ENCODE data around the gene DUSP9.

Gene DUSP9

DNA sequence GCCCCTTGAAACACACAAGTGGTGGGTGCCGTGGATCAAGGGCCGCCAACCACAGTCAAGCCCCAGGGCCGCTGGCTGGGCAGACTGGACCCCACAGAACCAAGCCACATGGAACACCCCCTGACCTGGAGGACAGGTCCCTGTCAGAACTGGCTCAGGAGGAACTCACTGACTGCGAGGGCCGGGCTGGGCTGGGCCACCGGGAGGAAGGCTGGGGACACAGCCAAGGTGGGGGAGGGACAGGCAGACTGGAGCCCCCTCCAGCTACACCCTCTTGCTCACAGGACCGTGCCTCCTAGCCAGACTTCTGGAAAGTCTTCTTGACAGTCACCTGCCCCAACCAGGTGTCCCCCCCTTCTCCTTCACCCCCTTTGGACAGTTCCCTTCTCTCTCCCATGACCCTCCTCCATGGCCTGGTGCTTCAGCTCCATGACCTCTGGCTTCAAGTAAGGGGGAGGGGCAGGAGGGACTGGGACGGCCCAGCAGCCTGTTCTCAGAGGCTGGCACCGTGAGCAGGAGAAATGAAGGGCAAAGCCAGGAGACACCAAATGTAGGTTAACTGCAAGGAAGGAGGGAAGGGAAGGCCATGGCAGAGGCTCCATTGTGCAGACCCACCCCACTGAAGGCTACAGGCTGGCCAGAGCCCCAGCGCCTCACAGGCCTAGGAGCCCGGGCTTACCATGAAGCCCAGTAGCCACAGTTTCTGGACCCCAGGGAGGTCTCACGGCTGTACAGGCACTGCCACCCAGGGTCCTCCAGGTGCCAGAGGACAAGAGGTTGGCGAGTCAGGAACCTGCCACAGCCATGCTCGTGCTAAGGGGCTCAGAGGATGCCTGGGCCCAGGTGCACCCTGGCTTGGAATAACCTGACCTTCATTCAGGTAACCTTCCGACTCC is 22.6 kb upstream of the DUSP9 start:
- no peak overlapping the region for H3K4me3 Mint-ChIP-seq
- peaks cover 20% of the 10 kb centered on the region for H3K4me1 Mint-ChIP-seq
- H3K27ac Mint-ChIP-seq: no peak overlapping the region
- no peaks in the 10 kb centered on the region for H3K36me3 Mint-ChIP-seq (ENCODE audit: low read depth)
- H3K9me3 Mint-ChIP-seq: peaks cover 55% of the 10 kb centered on the region
- peaks cover 18% of the 10 kb centered on the region for H3K27me3 Mint-ChIP-seq (ENCODE audit: low read depth, poor library complexity)
- no peak for DNase-seq
- TF ChIP-seq, protein P1, sequence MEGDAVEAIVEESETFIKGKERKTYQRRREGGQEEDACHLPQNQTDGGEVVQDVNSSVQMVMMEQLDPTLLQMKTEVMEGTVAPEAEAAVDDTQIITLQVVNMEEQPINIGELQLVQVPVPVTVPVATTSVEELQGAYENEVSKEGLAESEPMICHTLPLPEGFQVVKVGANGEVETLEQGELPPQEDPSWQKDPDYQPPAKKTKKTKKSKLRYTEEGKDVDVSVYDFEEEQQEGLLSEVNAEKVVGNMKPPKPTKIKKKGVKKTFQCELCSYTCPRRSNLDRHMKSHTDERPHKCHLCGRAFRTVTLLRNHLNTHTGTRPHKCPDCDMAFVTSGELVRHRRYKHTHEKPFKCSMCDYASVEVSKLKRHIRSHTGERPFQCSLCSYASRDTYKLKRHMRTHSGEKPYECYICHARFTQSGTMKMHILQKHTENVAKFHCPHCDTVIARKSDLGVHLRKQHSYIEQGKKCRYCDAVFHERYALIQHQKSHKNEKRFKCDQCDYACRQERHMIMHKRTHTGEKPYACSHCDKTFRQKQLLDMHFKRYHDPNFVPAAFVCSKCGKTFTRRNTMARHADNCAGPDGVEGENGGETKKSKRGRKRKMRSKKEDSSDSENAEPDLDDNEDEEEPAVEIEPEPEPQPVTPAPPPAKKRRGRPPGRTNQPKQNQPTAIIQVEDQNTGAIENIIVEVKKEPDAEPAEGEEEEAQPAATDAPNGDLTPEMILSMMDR (IDR thresholded peaks at IDR 0.05): no peak

DNA sequence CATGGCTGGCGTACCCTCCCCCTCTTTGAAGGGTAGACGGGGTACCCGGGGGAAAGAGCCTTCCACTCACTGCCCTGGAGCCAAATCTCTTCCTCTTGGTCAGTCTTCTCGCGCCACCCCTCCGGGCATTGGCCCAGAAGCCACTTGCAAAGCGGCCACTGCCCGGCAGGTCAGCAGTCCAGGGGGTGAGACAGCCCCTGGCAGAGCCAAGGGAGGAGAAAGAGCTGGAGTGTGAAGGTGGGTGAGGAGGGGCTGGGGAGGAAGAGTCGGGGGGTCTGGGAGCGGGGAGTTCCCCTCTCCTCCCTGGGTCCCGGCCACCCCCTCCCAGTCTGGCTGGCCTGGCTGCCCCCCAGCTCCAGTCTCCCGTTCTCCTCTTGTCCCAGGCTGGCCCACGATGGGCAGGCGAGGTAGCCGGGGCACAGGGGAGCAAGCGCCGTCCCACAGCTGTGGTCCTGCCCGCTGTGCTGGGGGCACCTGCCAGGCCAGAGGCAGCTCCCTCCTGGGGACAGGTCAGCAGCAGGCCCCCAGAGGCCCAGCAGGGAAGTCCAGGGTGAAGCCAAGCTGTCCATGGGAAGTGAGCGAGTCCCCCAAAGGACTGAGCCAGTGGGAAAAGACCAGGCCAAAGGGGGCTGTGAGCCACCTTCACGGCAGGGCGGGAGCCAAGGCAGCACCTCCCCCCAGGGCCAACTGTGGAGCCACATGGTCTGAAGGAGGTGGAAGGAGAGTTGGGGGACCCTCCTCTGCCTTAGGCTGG is 21.6 kb upstream of the DUSP9 start:
- peaks cover 20% of the 10 kb centered on the region for H3K4me1 Mint-ChIP-seq
- no peaks in the 10 kb centered on the region for H3K36me3 Mint-ChIP-seq (ENCODE audit: low read depth)
- H3K9me3 Mint-ChIP-seq: peaks cover 64% of the 10 kb centered on the region
- H3K27me3 Mint-ChIP-seq (ENCODE audit: low read depth, poor library complexity): peaks cover 22% of the 10 kb centered on the region
- DNase-seq: no peak
- no peak overlapping the region for H3K27ac Mint-ChIP-seq
- H3K4me3 Mint-ChIP-seq: no peak overlapping the region
- TF ChIP-seq, protein P1 (IDR thresholded peaks at IDR 0.05): no peak

DNA sequence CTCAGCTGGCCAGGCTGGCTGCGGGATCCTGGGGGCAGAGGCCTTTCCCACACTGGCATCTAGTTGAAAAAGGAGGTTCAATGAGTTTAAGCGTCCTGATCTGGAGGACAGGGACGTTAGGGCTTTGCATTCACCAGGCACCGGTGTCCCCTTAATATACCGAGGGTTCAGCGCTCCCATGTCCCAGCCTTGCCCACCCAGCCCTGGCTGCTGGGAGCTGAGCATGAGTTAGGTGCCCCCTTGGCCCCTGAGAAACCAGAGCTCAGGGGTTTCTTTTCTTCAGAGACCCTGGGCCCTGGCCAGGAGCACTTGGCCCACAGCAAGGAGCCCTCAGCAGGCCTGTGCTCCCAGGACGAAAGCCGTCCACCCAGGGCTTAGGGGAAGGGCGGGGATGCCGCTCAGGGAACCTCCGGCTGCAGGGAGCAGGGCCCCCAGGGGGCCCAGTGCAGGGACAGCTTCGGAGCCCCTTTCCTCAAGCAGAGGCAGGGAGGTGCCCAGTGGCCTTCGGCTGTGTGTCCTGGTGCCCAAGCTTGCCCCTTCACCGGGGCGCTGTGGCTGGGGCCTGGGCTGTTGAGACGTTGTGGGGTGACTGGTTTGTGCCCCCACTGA is 20.9 kb upstream of the DUSP9 start:
- TF ChIP-seq, protein P1 (IDR thresholded peaks at IDR 0.05): no peak
- no peak for DNase-seq
- peaks cover 24% of the 10 kb centered on the region for H3K27me3 Mint-ChIP-seq (ENCODE audit: low read depth, poor library complexity)
- H3K9me3 Mint-ChIP-seq: peaks cover 65% of the 10 kb centered on the region
- H3K36me3 Mint-ChIP-seq (ENCODE audit: low read depth): peaks cover 1% of the 10 kb centered on the region
- no peak overlapping the region for H3K4me3 Mint-ChIP-seq
- H3K4me1 Mint-ChIP-seq: peaks cover 20% of the 10 kb centered on the region
- no peak overlapping the region for H3K27ac Mint-ChIP-seq

DNA sequence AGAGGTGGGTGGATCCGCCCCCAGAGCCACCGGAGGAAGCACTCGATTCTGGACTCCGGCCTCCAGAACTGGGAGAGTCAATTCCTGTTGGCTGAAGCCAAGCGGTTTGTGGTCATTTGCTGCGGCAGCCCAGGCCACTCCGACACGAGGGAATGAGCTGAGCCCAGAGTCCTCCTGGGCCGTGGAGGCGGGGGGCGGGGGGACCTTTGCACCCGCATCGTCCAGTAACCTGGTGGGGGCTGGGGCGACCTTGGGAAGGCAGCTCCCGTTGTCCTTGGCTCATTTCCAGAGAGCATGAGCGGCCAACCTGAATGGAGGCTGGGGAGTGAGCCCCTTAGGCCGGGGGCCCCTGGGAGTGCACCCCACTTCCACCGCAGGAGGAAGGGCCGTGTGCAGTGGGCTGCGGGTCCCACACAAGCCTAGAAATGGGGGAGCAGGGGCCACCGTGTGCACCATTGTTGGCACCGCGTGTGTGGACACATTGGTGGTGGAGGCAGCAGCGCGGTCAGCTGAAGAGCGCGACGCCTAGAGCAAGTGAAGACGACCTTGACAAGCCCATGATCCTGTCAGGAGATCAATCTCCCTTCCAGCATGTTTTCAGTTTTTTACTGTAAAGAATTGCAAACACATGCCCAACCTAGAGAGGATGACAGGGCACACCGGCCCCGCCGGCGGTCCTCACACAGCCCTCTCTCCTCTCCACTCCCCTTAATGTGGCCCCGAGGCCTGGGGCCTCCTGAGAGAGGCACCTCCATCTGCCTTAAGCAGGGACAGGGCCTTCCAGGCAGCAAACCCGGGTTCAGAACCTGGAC is 19.9 kb upstream of the DUSP9 start:
- no peak for DNase-seq
- Mint-ChIP-seq H3K4me1 (peaks cover 20% of the 10 kb centered on the region), H3K27ac (no peak overlapping the region), H3K4me3 (no peak overlapping the region), H3K9me3 (peaks cover 68% of the 10 kb centered on the region), H3K36me3 (ENCODE audit: low read depth) (peaks cover 4% of the 10 kb centered on the region), H3K27me3 (ENCODE audit: low read depth, poor library complexity) (peaks cover 28% of the 10 kb centered on the region)
- TF ChIP-seq, protein P1 (IDR thresholded peaks at IDR 0.05): no peak

DNA sequence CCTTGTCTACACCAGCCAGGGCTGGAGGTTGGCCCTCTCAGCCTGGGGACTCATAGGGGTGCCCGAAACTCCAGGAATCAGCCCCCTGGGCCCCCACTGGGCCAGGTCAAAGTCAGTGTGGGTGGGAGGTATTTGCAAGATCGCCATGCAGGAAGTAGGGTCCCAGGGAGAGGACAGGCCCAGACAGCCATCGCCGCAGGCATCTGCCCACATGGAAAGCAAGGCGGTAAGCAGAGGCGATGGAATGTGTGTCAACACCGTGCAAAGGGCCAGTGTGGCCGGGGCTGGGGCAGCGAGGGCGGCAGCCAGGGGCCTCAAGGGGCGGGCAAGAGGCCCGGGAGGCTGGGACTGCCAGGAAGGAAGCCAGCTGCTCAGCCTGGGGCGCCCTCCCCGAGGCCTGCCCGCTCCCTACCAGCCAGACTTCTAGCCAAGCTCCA is 19.3 kb upstream of the DUSP9 start:
- Mint-ChIP-seq H3K9me3 (peaks cover 65% of the 10 kb centered on the region), H3K27ac (no peak overlapping the region), H3K27me3 (ENCODE audit: low read depth, poor library complexity) (peaks cover 24% of the 10 kb centered on the region), H3K4me3 (no peak overlapping the region), H3K4me1 (peaks cover 13% of the 10 kb centered on the region), H3K36me3 (ENCODE audit: low read depth) (peaks cover 4% of the 10 kb centered on the region)
- TF ChIP-seq, protein P1 (IDR thresholded peaks at IDR 0.05): no peak
- no peak for DNase-seq
